Eye (tissue), 1 donor: ENCODE data around the gene TSFM.

Experiments used
- DNase-seq: peaks from one replicate; pipeline ENCODE4 v3.0.0-alpha.2; 2015

TSFM gene

DNA sequence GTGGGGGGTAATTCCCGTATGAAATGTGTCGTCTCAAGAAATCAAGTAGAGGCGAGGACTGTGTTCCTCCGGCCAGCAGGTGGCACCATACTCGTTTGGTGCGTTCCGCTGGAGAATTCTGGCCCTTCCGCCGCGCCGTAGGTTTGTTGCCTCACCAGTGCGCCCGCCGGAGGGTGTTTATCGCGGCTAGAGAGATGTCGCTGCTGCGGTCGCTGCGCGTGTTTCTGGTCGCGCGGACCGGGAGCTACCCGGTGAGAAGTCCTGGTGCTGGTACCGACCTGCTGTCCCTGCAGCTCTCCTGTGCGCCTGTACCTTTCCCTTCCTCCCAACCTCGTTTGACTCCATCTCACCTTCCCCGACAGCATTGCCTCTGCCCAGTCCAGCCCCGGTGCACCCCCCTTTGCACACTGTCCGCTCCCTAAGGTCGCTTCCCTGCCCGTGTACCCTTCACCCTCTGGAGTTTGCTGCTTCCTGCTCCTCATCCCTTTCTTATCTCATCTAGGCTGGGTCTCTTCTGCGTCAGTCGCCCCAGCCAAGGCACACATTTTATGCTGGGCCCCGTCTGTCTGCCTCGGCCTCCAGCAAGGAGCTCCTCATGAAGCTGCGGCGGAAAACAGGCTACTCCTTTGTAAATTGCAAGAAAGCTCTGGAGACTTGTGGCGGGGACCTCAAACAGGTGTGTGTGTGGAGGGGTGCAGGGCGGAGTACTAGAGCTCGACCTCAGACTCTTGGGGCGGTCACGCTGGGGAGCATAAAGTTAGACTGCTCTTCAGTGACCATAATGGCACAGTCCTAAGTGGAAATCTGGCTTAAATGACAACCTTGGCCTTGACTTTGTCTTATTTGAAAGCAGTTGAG, at the start of gene TSFM:
Gene TSFM, plus strand, starts transcription at position 180 of the 858 bp plus-strand sequence. Its CDS starts 15 bp downstream, at position 195.
- DNase-seq = peak; percentile 99

DNA sequence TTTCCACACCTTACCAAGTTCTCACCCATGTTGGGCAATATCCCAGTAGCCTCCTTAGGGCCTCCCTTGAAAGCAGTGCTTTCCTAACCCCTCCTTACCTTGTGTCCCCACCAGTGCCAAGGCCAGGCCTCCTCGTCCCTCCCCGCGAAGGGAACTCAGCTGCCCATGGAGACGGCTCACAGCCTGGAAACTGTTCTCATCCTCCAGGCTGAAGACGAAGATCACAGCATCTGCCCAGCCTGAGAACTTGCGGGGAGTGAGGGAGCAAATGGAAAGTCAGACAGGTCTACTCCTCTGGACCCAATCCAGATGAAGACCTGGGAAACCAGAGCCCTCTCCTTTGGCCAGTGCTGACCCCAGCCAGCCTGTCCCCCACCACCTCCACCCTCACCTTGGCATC, 48.7 kb upstream of the TSFM start:
- no peak for DNase-seq

DNA sequence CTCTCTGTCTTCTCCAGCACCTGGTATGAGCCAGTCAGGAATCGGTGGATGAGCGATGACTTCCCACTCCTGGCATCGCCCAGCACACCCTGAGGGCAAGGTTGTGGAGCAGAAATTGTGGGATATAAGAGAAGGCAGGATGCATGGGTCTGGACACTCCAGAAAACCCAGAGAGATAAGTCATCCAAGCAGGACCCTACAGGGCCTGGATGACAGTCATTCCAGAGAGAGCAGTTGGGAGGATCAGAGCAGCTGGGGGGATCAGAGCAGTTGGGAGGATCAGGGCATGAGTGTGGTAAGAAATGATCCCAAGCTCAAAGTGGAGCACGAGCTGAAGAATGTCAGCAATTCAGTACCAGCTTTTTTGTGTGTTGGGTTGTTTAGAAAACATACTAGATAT, 48.0 kb upstream of the TSFM start:
- no peak for DNase-seq

DNA sequence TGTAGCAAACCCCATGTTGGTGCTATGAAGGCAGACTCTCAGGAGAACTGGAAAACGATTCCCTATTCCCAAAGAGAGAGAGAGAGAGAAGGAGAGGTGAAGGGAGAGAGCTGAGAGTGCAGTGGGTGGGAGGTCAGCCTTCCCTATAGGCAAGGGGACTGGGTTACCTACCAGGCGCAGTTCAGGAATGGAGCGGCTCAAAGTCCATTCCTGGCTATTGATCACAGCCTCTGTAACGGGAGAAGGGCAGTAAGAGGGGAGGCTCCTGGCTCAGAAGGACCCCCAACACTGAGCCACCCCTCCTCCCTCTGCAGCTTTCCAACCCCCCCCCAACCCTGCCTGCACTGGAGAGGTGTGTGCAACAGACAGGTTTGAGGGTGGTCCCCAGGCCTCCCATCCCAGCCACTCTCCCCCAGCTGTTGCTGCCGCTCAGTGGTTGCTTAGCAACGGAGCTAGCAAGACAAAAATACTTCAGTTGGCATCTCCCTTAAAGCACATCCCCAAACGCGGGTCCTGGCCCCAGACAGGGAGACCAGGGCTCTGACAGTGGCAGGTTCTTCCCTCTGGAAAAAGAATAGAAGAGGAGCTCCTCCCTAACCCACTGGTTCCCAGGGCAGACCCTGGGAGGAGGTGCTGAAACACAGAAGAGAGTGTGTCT, 47.3 kb upstream of the TSFM start:
- DNase-seq = peak; percentile 73

DNA sequence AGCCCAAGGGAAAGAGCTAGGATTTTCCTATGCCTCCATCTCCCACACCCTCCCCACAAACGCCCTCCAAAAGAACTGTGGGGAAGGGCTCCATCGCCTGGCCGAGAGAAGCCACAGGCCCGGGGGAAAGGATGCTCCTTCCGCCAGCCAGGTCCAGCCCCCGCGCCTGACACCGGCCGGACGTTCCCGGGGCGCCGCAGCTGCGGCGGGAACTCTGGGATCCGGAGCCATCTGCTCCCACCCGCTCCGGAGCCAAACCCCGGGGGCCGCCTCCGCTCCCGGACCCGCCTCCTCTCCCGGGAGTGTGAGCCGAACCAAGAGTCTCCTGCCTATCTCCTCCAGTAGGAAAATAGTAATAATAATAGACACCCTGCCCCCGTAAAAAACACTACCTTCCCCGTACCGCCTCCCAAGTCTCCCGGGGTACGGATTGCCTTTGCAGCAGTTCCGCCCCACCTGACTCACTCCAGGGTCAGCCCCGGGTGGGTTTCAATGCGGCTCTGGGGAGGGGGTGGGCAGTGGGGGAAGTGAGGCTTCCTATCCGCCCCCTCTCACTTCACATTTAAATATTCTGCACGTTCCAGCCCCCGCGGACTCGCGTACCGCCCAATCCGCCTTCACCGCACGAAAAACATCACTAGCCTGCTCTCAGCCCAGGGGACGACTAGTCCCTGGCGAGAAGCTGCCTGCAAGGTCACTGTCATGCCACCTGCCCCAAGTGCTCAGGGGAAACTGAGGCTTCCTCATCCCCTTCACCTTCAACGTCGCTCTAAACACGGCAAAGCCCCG, 46.4 kb upstream of the TSFM start:
- peak; percentile 74 for DNase-seq

DNA sequence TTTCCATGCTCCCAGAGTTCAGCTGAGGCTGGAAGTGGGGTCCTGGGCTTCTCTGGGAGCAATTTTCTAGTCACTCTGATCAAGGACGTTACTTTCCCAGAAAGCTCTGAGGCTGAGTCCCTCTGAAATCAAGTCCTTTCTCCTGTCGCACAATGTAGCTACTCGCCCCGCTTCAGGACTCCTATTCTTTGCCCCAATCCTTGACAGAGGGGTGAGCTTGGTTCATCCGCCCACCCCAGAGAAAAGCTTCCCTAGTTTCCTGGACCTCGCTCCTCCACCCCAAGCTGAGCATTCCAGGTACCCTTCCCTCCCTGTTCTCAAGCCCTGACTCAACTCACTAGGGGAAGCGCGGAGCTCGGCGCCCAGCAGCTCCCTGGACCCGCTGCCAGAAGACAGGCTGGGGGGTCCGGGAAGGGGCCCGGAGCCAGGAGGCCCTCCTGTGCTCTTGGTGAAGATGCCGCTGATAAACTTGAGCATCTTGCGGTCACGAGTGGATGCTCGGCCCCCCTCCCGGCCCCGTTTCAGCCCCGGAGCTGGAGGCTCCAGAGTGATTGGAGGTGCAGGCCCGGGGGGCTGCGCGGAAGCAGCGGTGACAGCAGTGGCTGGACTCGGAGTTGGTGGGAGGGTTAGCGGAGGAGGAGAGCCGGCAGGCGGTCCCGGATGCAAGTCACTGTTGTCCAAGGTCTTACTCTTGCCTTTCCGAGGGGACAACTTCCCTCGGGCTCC, 45.7 kb upstream of the TSFM start:
- DNase-seq = peak; percentile 48

DNA sequence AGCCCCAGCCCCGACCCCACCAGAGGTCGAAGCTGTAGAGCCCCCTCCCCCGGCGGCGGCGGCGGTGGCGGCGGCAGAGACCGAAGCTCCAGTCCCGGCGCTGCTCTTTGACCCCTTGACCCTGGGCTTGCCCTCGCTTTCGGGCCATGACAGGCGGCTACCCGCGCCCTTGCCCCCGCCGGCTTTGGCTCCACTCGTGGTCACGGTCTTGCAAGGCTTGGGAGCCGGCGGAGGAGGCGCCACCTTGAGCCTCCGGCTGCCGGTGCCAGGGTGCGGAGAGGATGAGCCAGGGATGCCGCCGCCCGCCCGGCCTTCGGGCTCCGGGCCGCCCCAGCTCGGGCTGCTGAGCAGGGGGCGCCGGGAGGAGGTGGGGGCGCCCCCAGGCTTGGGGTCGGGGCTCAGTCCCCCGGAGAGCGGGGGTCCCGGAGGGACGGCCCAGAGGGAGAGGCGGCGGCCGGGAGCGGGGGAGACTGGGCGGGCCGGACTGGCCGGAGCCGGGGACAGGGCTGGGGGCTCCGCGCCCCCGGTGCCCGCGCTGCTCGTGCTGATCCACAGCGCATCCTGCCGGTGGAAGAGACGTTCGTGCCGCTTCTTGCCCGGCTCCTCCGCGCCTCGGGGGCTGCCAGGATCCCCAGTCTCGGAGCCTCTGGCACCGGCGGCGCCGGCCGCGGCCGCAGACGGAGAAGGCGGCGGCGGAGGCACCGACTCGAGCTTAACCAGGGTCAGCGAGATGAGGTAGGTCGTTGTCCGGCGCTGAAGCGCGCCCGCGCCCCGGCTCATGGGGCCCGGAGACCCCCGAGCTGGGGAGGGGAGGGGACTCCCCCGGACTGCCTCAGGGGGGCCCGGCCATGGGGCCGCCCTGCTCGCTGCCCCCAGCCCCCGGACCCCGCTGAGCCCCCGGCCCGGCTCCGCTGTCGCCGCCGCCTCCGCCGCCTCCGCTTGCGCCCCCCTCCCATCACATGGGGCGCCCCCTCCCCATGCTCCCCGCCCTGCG, 44.8 kb upstream of the TSFM start:
- peak; percentile 71 for DNase-seq

DNA sequence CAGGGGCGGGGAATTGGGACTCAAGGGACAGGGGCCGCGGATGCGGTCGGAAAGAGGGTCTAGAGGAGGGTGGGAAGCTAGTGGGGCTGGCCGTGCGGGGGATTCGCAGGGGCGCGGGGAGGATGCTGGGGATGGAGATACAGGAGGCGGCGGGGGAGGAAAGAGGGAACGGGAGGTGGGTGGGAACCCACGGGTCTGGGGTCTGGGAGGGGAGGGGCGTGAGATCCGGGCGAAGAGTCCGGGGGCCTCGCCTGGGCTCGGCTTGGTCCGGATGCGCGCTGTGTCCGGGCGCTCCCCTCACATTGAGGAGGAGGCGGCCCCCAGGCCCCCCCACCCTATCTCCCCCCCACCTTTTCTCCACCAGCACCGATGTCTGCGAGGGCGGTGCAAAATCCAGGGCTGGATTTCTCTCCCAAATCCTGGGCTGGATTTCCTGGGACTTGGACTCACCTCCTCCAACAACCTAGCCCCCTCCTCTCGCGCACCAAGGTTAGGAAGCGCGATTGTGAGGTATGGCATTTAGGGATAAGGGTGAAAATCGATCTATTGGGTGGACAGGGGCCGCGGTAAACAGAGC, 43.8 kb upstream of the TSFM start, which contains the start of gene AGAP2:
Gene AGAP2, minus strand, starts transcription at position 82 of the 577 bp plus-strand sequence. CDS start 496 bp downstream, outside the sequence.
- DNase-seq = peak; percentile 87

DNA sequence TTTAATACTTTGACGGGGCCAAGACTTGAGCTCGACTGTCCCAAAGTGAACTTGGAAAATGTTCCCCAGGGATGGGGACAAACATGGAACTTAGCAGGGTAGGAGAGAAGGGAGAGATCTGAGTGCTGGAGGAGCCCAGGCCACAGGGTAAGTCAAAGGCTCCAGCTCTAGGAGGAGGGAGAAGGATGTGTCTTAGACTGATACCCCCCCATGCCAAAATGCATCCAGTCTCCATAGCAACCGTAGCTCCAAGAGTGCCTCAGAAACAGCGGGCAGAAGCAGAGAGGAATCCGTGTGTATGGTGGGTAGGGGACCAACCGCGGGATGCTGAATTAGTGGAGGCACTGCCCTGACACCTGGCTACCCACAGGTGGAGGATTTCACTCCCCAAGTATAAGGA, 43.2 kb upstream of the TSFM start:
- DNase-seq = no peak

DNA sequence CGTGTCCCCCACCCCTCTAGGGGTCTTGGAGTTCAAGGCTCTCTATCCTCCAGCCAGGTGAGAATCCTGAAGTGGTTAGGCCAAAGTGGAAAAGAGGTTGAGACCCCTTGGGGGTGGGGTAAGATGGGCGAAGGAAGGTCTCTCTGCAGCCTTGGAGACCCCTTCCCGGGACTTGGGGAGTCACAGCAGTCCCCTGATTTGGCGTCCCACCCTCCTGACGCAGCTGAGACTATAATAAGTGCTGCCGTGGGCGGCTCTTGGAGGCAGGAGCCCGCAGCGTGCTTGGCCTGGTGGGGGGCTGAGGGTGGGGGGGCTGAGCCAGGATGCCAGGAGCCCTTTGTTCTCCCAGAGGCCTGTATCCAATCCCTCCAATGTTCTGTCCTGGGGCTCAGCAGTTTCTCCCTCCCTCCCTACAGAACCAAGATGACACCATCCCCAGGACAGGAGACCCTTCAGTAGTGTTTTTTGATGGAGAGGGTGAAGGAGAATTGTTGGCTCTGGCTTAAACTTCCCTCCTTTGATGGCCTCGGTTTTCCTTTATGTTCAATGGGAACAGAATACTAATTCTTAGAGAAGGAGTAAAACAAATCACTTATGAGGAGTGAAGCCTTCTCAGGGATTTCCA, 42.6 kb upstream of the TSFM start:
- no peak for DNase-seq

DNA sequence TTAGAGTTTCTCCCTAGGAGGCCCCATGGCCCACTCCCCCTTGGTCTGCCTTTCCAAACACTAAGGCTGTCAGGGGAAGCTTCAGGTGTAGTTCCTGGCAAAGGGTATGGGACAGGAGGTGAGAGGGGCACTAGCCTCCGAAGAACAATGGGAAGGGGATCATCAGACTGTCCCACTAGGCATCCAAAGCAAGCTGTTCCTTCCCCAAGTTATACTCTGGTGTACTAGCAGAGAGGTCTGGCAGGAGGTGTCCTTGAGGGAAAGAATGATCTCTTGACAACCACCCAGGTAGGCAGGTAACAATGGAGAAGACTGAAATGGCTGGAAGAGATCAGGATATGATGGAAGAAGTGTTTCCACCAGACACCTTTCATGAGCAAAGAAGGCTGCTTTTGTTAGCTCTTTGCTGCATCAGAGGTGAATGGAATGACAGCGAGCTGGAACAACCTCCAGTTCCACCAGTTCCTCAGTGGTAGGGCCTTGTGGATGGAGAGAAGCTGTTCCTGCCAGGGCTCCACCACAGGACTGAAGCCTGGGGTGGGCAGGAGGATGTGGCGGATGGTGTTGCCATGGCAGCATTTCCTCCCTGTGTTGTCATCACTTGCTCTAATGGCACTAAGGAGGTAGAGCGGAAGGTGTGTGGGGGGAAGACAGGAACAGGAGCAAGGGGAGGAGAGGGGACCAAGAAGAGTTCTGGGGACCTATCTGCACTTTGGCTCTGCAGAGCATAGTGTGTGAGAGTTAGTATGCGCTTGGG, 41.8 kb upstream of the TSFM start:
- no peak for DNase-seq

DNA sequence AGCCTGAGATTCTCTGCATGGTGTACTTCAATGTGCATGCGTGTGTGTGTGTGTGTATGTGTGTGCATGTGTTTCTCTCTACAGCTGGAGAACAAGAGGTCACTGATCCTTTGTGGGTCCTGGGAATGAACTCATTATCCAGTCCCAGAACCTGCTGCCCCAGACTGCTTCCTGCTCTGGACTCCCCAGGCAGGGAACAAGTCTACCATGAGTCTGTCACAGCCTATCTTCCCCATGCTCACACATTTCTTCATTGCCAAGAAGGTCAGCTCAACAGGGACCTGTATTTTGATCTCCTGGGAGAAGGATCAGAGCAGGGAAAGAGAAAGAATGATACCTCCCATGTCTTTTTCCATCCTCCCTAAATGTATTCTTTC, 41.2 kb upstream of the TSFM start:
- DNase-seq = no peak

DNA sequence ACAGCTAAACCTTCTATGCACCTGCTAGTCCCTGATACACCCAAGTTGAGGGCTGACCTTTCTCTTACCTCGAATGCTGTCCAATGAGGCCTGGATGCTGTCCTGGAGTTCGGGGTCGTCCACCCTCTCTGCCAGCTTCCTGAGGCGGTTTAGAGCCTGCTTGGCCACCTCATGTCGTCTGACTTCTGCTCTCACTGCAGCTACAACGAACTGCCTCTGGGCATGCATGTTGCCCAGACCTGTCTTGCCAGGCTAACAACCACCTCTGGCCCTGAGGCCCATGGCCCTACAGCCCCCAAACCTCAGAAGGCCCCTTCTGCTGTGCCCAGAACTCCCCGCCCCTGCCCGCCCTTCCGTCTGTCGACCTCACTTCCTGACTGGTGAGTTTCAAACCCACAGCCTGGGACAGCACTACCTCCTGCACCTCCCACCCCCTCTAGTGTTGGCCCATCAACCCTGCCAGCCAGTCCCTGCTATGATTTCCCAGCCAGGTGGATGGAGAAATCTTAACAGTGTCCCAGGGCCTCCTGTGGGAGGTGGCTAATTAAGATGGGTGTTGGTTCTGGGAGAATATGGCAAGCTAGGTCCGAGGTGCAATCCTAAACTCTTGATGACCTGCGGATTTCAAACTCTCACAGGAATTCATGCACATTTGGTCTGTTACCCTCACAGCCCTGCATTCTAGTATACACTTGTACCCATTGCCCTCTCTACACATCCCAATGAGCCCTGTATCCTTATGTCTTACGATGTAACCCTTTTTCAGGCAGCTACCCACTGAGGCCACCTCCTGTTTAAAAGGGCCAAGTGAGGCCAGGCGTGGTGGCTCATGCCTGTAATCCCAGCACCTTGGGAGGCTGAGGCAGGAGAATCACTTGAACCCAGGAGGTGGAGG, 40.5 kb upstream of the TSFM start:
- no peak for DNase-seq

DNA sequence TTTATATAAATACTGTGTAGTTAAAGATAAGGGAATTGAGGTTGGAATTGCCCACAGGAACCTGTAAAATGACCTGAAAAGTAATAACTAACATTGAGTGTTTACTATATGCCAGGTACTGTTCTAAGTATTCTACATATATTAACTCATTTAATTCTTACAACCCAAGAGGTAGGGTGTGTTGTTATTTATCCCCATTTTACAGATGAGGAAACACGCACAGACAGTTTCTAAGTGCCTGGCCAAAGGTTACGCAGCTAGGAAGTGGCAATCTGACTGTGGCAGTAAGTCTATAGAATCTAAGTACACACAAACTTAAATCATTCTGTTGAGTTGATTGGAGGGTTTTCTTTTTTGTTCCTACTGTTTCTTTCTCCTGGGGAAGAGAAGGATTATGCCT, 38.8 kb upstream of the TSFM start:
- DNase-seq = no peak

DNA sequence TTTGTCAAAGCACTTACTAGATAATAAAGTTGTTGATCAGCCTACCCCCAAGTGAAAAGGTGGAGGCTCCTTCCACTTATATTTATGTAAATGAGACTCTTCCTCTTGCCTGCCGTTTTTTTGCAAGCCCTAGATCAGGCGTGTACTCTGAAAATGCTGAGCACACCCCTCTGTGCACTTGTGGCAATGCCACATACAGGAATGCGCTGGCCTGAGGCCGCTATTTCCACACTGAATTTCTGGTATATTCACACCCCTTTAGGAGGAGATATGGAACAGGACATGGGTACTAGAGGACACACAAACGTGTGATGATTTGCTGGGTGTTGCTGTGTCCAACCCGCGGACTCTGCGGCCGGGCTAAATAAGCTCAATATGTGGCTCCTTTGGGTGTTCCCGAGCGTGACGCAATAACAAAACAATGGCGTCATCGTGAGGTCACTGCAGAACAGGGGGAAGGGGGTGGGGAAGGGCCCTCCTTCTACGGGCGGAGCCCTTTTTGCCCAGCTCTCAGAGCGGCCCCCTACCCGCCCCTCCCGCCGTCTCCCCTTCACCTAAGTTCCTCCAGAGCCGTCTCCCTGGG, 38.3 kb upstream of the TSFM start:
- no peak for DNase-seq

DNA sequence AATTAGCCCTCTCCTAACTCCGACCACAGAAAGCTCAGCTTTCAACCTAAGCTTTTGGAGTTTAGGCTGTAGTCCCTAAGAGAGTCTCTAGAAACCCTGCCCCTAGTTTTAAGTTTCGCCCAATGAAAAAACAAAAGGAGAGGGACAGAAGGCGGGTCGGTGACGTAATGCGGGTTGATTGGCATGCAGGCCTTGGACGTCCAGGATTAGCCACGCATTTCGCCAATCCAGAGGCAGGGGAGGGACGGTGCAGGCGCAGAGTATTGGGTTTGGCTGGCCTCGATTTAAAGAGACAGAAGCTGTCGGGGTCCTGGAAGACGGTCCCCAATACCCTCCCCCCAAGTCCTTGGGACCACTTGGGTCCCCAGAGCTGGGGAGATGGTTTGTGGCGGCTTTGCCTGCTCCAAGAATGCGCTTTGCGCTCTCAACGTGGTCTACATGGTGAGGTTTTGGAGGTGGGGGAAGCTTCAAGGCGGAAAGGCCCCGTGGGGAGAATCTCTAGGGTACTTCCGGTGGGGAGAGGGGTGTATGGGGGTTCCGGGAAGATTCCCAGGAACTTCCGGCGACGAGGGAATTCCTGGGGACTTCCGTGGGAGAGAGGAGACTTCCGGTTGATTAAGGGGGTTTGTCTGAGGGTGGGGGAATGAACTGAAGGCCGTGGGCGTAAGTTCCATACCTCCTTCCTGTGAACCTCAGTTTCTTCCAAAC, 37.7 kb upstream of the TSFM start, which contains the start of gene TSPAN31:
Gene TSPAN31, plus strand, starts transcription at position 263 of the 708 bp plus-strand sequence. Its CDS starts 116 bp downstream, at position 379.
- DNase-seq = peak; percentile 99

DNA sequence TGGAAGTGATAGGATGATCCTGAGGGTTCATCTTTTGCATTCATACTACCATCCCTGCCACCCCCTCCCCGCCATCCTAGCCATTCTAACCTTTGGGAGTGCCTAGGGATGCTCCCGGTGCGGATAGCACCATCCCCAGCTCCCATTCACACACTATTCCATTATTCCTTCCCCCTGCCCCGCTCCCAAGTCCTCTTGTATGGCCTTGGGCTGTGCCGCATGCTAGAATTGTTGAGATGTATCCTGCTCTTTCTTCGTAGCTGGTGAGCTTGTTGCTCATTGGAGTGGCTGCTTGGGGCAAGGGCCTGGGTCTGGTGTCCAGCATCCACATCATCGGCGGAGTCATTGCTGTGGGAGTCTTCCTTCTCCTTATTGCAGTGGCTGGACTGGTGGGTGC, 37.1 kb upstream of the TSFM start:
- DNase-seq = no peak
